PC-9 (cell line): ENCODE data around the gene FAM47B.

Experiments
- CTCF ChIP-seq: fragments of 200-600 bp; sonication (generic); conservative IDR thresholded peaks from 2 replicates; pipeline ENCODE4 v1.6.1; 2017; ENCODE audit warnings: mixed run types, antibody characterized with exemption, mild to moderate bottlenecking, moderate library complexity
- EZH2 ChIP-seq: fragments of 200-600 bp; sonication (generic); IDR thresholded peaks from 2 replicates; pipeline ENCODE4 v1.8.0; 2017; ENCODE audit warnings: antibody characterized with exemption, low read depth

GRCh38 chrX:34972206-34972605 lies 29.6 kb downstream of the FAM47B start:
- TF ChIP-seq CTCF (no peak), EZH2 (no peak)
